ENCODE results near the gene OR10J1.

OR10J1 gene

GRCh38 chr1:159439422-159439821, at the start of gene OR10J1:
Gene OR10J1 (plus strand): TSS chr1:159439722. CDS start chr1:159439792, 70 bp downstream.
- Histone ChIP-seq H3K9me3 (ENCODE audit: low read length) (no peaks in the 10 kb centered on the region), H3K27ac (ENCODE audit: low read depth, low read length) (no peak within 1 kb of the TSS), H3K36me3 (ENCODE audit: insufficient read depth, low read length) (no peaks in the 10 kb centered on the region)

GRCh38 chr1:159406821-159407220, 32.7 kb upstream of the OR10J1 start:
- H3K36me3 ChIP-seq (ENCODE audit: insufficient read depth, low read length), result no peaks in the 10 kb centered on the region
- no peak overlapping the region for H3K4me3 ChIP-seq (ENCODE audit: low read depth in 1 of 2, low read length in 2 of 2)
- no peaks in the 10 kb centered on the region for H3K4me1 ChIP-seq (ENCODE audit: insufficient read depth, low read length)
- H3K27me3 ChIP-seq (ENCODE audit: control insufficient read depth in 1 of 2, insufficient read depth in 2 of 2, low read length in 2 of 2), result no peaks in the 10 kb centered on the region
- no peaks in the 10 kb centered on the region for H3K9me3 ChIP-seq (ENCODE audit: low read length)
- no peak overlapping the region for H3K9ac ChIP-seq (ENCODE audit: low read length)
- no peak overlapping the region for H3K27ac ChIP-seq (ENCODE audit: low read depth, low read length)

More at GRCh38 chr1:159439422-159439821, at the start of gene OR10J1:
- Histone ChIP-seq H3K9ac (ENCODE audit: low read length) (no peak within 1 kb of the TSS), H3K4me1 (ENCODE audit: insufficient read depth, low read length) (no peaks in the 10 kb centered on the region), H3K27me3 (ENCODE audit: control insufficient read depth in 1 of 2, insufficient read depth in 2 of 2, low read length in 2 of 2) (no peaks in the 10 kb centered on the region), H3K4me3 (ENCODE audit: low read depth in 1 of 2, low read length in 2 of 2) (no peak within 1 kb of the TSS)

GRCh38 chr1:159408862-159409400, 30.6 kb upstream of the OR10J1 start:
- Histone ChIP-seq H3K4me1 (ENCODE audit: insufficient read depth, low read length) (no peaks in the 10 kb centered on the region), H3K9ac (ENCODE audit: low read length) (no peak overlapping the region), H3K36me3 (ENCODE audit: insufficient read depth, low read length) (no peaks in the 10 kb centered on the region), H3K27ac (ENCODE audit: low read depth, low read length) (no peak overlapping the region), H3K9me3 (ENCODE audit: low read length) (no peaks in the 10 kb centered on the region), H3K4me3 (ENCODE audit: low read depth in 1 of 2, low read length in 2 of 2) (no peak overlapping the region), H3K27me3 (ENCODE audit: control insufficient read depth in 1 of 2, insufficient read depth in 2 of 2, low read length in 2 of 2) (no peaks in the 10 kb centered on the region)

- no peak overlapping the region for H3K9ac ChIP-seq (ENCODE audit: low read length)
- no peaks in the 10 kb centered on the region for H3K4me1 ChIP-seq (ENCODE audit: insufficient read depth, low read length)
- H3K4me3 ChIP-seq (ENCODE audit: low read depth in 1 of 2, low read length in 2 of 2), result no peak overlapping the region
- no peaks in the 10 kb centered on the region for H3K9me3 ChIP-seq (ENCODE audit: low read length)
- H3K36me3 ChIP-seq (ENCODE audit: insufficient read depth, low read length), result no peaks in the 10 kb centered on the region
- H3K27me3 ChIP-seq (ENCODE audit: control insufficient read depth in 1 of 2, insufficient read depth in 2 of 2, low read length in 2 of 2), result no peaks in the 10 kb centered on the region
- H3K27ac ChIP-seq (ENCODE audit: low read depth, low read length), result no peak overlapping the region
These were observed 17.7 kb upstream of the OR10J1 start for GRCh38 chr1:159421821-159422220.

- H3K27ac ChIP-seq (ENCODE audit: low read depth, low read length), result no peak overlapping the region
- no peak overlapping the region for H3K9ac ChIP-seq (ENCODE audit: low read length)
- H3K27me3 ChIP-seq (ENCODE audit: control insufficient read depth in 1 of 2, insufficient read depth in 2 of 2, low read length in 2 of 2), result no peaks in the 10 kb centered on the region
- H3K4me3 ChIP-seq (ENCODE audit: low read depth in 1 of 2, low read length in 2 of 2), result no peak overlapping the region
- H3K9me3 ChIP-seq (ENCODE audit: low read length), result no peaks in the 10 kb centered on the region
- H3K36me3 ChIP-seq (ENCODE audit: insufficient read depth, low read length), result no peaks in the 10 kb centered on the region
- no peaks in the 10 kb centered on the region for H3K4me1 ChIP-seq (ENCODE audit: insufficient read depth, low read length)
These were observed 11.0 kb upstream of the OR10J1 start for GRCh38 chr1:159428536-159428935.

GRCh38 chr1:159429074-159429861, 10.3 kb upstream of the OR10J1 start:
- no peak overlapping the region for H3K4me3 ChIP-seq (ENCODE audit: low read depth in 1 of 2, low read length in 2 of 2)
- H3K27me3 ChIP-seq (ENCODE audit: control insufficient read depth in 1 of 2, insufficient read depth in 2 of 2, low read length in 2 of 2), result no peaks in the 10 kb centered on the region
- H3K9ac ChIP-seq (ENCODE audit: low read length), result no peak overlapping the region
- H3K36me3 ChIP-seq (ENCODE audit: insufficient read depth, low read length), result no peaks in the 10 kb centered on the region
- no peaks in the 10 kb centered on the region for H3K4me1 ChIP-seq (ENCODE audit: insufficient read depth, low read length)
- no peaks in the 10 kb centered on the region for H3K9me3 ChIP-seq (ENCODE audit: low read length)
- H3K27ac ChIP-seq (ENCODE audit: low read depth, low read length), result no peak overlapping the region

- H3K4me3 ChIP-seq (ENCODE audit: low read depth in 1 of 2, low read length in 2 of 2), result no peak overlapping the region
- H3K4me1 ChIP-seq (ENCODE audit: insufficient read depth, low read length), result no peaks in the 10 kb centered on the region
- H3K36me3 ChIP-seq (ENCODE audit: insufficient read depth, low read length), result no peaks in the 10 kb centered on the region
- no peaks in the 10 kb centered on the region for H3K27me3 ChIP-seq (ENCODE audit: control insufficient read depth in 1 of 2, insufficient read depth in 2 of 2, low read length in 2 of 2)
- H3K27ac ChIP-seq (ENCODE audit: low read depth, low read length), result no peak overlapping the region
- H3K9ac ChIP-seq (ENCODE audit: low read length), result no peak overlapping the region
- H3K9me3 ChIP-seq (ENCODE audit: low read length), result no peaks in the 10 kb centered on the region
These were observed 8.5 kb upstream of the OR10J1 start for GRCh38 chr1:159430985-159431384.

GRCh38 chr1:159431904-159432303, 7.6 kb upstream of the OR10J1 start, which contains the start of gene OR10J4:
Gene OR10J4 (plus strand): TSS chr1:159432204.
- H3K4me1 ChIP-seq (ENCODE audit: insufficient read depth, low read length), result no peaks in the 10 kb centered on the region
- H3K4me3 ChIP-seq (ENCODE audit: low read depth in 1 of 2, low read length in 2 of 2), result no peak within 1 kb of the TSS
- no peaks in the 10 kb centered on the region for H3K27me3 ChIP-seq (ENCODE audit: control insufficient read depth in 1 of 2, insufficient read depth in 2 of 2, low read length in 2 of 2)
- H3K27ac ChIP-seq (ENCODE audit: low read depth, low read length), result no peak within 1 kb of the TSS
- no peak within 1 kb of the TSS for H3K9ac ChIP-seq (ENCODE audit: low read length)
- H3K36me3 ChIP-seq (ENCODE audit: insufficient read depth, low read length), result no peaks in the 10 kb centered on the region
- H3K9me3 ChIP-seq (ENCODE audit: low read length), result no peaks in the 10 kb centered on the region

GRCh38 chr1:159436469-159436868, 3.1 kb upstream of the OR10J1 start:
- H3K4me3 ChIP-seq (ENCODE audit: low read depth in 1 of 2, low read length in 2 of 2), result no peak overlapping the region
- no peaks in the 10 kb centered on the region for H3K9me3 ChIP-seq (ENCODE audit: low read length)
- H3K36me3 ChIP-seq (ENCODE audit: insufficient read depth, low read length), result no peaks in the 10 kb centered on the region
- H3K27ac ChIP-seq (ENCODE audit: low read depth, low read length), result no peak overlapping the region
- H3K4me1 ChIP-seq (ENCODE audit: insufficient read depth, low read length), result no peaks in the 10 kb centered on the region
- H3K27me3 ChIP-seq (ENCODE audit: control insufficient read depth in 1 of 2, insufficient read depth in 2 of 2, low read length in 2 of 2), result no peaks in the 10 kb centered on the region
- no peak overlapping the region for H3K9ac ChIP-seq (ENCODE audit: low read length)

- Histone ChIP-seq H3K9ac (ENCODE audit: low read length) (no peak overlapping the region), H3K4me3 (ENCODE audit: low read depth in 1 of 2, low read length in 2 of 2) (no peak overlapping the region), H3K36me3 (ENCODE audit: insufficient read depth, low read length) (no peaks in the 10 kb centered on the region), H3K9me3 (ENCODE audit: low read length) (no peaks in the 10 kb centered on the region), H3K27ac (ENCODE audit: low read depth, low read length) (no peak overlapping the region), H3K27me3 (ENCODE audit: control insufficient read depth in 1 of 2, insufficient read depth in 2 of 2, low read length in 2 of 2) (no peaks in the 10 kb centered on the region), H3K4me1 (ENCODE audit: insufficient read depth, low read length) (no peaks in the 10 kb centered on the region)
These were observed 1.8 kb downstream of the OR10J1 start for GRCh38 chr1:159441360-159441759.

- H3K4me3 ChIP-seq (ENCODE audit: low read depth in 1 of 2, low read length in 2 of 2), result no peak overlapping the region
- no peaks in the 10 kb centered on the region for H3K27me3 ChIP-seq (ENCODE audit: control insufficient read depth in 1 of 2, insufficient read depth in 2 of 2, low read length in 2 of 2)
- no peaks in the 10 kb centered on the region for H3K4me1 ChIP-seq (ENCODE audit: insufficient read depth, low read length)
- H3K27ac ChIP-seq (ENCODE audit: low read depth, low read length), result no peak overlapping the region
- H3K9me3 ChIP-seq (ENCODE audit: low read length), result no peaks in the 10 kb centered on the region
- H3K36me3 ChIP-seq (ENCODE audit: insufficient read depth, low read length), result no peaks in the 10 kb centered on the region
- no peak overlapping the region for H3K9ac ChIP-seq (ENCODE audit: low read length)
These were observed 2.9 kb downstream of the OR10J1 start for GRCh38 chr1:159442428-159442827.

All from muscle layer of colon (tissue), 2 donors.